Astrocyte (in vitro differentiated cells and primary cell): ENCODE data around the gene ZNF700. TPM values are rescaled to one million over a fixed set of nuclear protein-coding genes. Genes with fewer than 3 reads are reported as not detected.

ENCODE experiments used
- DNase-seq: peaks from one replicate; pipeline ENCODE4 v3.0.0-alpha.2; 2010; ENCODE audit warnings: low read depth
- FAIRE-seq: peaks from 2 replicates; lab custom pipeline; 2011; peaks lifted over from hg19 to GRCh38; lab: Jason Lieb, UNC
- H2AFZ ChIP-seq: 2 replicates; pipeline ENCODE4 v1.6.0; 2012; ENCODE audit warnings: low read depth, low read length, inconsistent platforms
- H3K27ac ChIP-seq: 2 replicates; pipeline ENCODE4 v1.5.1; 2011; ENCODE audit warnings: low read depth, low read length, inconsistent platforms
- H3K27me3 ChIP-seq: 2 replicates; pipeline ENCODE4 v1.6.0; 2011; ENCODE audit warnings: low read length, inconsistent platforms; ENCODE audit not compliant: insufficient read depth
- H3K36me3 ChIP-seq: 2 replicates; pipeline ENCODE4 v1.5.1; 2011; ENCODE audit warnings: low read length, inconsistent platforms; ENCODE audit not compliant: insufficient read depth
- H3K4me1 ChIP-seq: 2 replicates; pipeline ENCODE4 v1.5.1; 2011; ENCODE audit warnings: low read length, inconsistent platforms; ENCODE audit not compliant: insufficient read depth
- H3K4me2 ChIP-seq: 2 replicates; pipeline ENCODE4 v1.6.0; 2012; ENCODE audit warnings: low read length, inconsistent platforms
- H3K4me3 ChIP-seq: 2 replicates; pipeline ENCODE4 v1.5.1; 2011; ENCODE audit warnings: low read depth, mild to moderate bottlenecking, low read length, inconsistent platforms; ENCODE audit not compliant: insufficient read depth
- H3K79me2 ChIP-seq: 2 replicates; pipeline ENCODE4 v1.6.0; 2012; ENCODE audit warnings: mild to moderate bottlenecking, low read length, inconsistent platforms; ENCODE audit not compliant: insufficient read depth
- H3K9ac ChIP-seq: 2 replicates; pipeline ENCODE4 v1.6.0; 2012; ENCODE audit warnings: mild to moderate bottlenecking, low read length, inconsistent platforms
- H3K9me3 ChIP-seq: 2 replicates; pipeline ENCODE4 v1.5.1; 2012; ENCODE audit warnings: low read depth, mild to moderate bottlenecking, low read length, inconsistent platforms; ENCODE audit not compliant: insufficient read depth
- H4K20me1 ChIP-seq: 2 replicates; pipeline ENCODE4 v1.6.0; 2012; ENCODE audit warnings: low read length, inconsistent platforms; ENCODE audit not compliant: insufficient read depth
- H3K27ac Mint-ChIP-seq: one replicate; pipeline ENCODE4 v1.8.0; 2021; ENCODE audit warnings: mild to moderate bottlenecking, mixed read lengths; ENCODE audit not compliant: unreplicated experiment
- H3K27me3 Mint-ChIP-seq: one replicate; pipeline ENCODE4 v1.8.0; 2021; ENCODE audit warnings: low read depth, mixed read lengths; ENCODE audit not compliant: unreplicated experiment
- H3K36me3 Mint-ChIP-seq: one replicate; pipeline ENCODE4 v1.8.0; 2021; ENCODE audit warnings: low read depth, mixed read lengths; ENCODE audit not compliant: unreplicated experiment
- H3K4me1 Mint-ChIP-seq: one replicate; pipeline ENCODE4 v1.8.0; 2021; ENCODE audit warnings: low read depth, mixed read lengths; ENCODE audit not compliant: unreplicated experiment
- H3K4me3 Mint-ChIP-seq: one replicate; pipeline ENCODE4 v1.8.0; 2021; ENCODE audit warnings: mild to moderate bottlenecking, moderate library complexity, mixed read lengths; ENCODE audit not compliant: unreplicated experiment
- H3K9me3 Mint-ChIP-seq: one replicate; pipeline ENCODE4 v1.8.0; 2021; ENCODE audit warnings: mild to moderate bottlenecking, mixed read lengths; ENCODE audit not compliant: unreplicated experiment
- EZH2 ChIP-seq: IDR thresholded peaks from 2 replicates; pipeline ENCODE4 v1.6.1; 2012; ENCODE audit warnings: mild to moderate bottlenecking, low read length, inconsistent platforms; ENCODE audit not compliant: insufficient read depth
- total RNA-seq: library from RNA; stranded (reverse); gene quantifications from 2 replicates; pipeline ENCODE4 v1.2.1, GENCODE V29; 2021
- TF ChIP-seq, protein P1 (sequence below): IDR thresholded peaks from 2 replicates; pipeline ENCODE4 v1.5.1; 2011; ENCODE audit warnings: low read depth, mild to moderate bottlenecking, inconsistent platforms, low read length, moderate library complexity; ENCODE audit not compliant: insufficient read depth

ZNF700 gene
- total RNA-seq, 1 donor from 2014 or later = not detected

DNA sequence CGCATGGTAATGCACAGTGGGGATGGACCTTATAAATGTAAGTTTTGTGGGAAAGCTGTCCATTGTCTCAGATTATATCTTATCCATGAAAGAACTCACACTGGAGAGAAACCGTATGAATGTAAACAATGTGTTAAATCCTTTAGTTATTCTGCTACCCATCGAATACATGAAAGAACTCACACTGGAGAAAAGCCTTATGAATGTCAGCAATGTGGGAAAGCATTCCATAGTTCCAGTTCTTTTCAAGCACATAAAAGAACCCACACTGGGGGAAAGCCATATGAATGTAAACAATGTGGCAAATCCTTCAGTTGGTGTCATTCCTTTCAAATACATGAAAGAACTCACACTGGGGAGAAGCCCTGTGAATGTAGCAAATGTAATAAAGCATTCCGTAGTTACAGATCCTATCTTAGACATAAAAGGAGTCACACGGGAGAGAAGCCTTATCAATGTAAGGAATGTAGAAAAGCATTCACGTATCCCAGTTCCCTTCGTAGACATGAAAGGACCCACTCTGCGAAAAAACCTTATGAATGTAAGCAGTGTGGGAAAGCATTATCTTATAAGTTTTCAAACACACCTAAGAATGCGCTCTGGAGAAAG lies 53.7 kb downstream of the ZNF700 start:
- no peak for DNase-seq
- H4K20me1 ChIP-seq = no peaks in the 10 kb centered on the region
- peaks cover 29% of the 10 kb centered on the region for H3K9me3 Mint-ChIP-seq
- H3K4me3 ChIP-seq = no peak overlapping the region
- H3K4me1 ChIP-seq = no peaks in the 10 kb centered on the region
- H3K9me3 ChIP-seq = peaks cover 52% of the 10 kb centered on the region
- no peak for TF ChIP-seq EZH2
- TF ChIP-seq, protein P1, sequence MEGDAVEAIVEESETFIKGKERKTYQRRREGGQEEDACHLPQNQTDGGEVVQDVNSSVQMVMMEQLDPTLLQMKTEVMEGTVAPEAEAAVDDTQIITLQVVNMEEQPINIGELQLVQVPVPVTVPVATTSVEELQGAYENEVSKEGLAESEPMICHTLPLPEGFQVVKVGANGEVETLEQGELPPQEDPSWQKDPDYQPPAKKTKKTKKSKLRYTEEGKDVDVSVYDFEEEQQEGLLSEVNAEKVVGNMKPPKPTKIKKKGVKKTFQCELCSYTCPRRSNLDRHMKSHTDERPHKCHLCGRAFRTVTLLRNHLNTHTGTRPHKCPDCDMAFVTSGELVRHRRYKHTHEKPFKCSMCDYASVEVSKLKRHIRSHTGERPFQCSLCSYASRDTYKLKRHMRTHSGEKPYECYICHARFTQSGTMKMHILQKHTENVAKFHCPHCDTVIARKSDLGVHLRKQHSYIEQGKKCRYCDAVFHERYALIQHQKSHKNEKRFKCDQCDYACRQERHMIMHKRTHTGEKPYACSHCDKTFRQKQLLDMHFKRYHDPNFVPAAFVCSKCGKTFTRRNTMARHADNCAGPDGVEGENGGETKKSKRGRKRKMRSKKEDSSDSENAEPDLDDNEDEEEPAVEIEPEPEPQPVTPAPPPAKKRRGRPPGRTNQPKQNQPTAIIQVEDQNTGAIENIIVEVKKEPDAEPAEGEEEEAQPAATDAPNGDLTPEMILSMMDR = no peak
- no peak overlapping the region for H3K4me2 ChIP-seq
- FAIRE-seq = peak; percentile 20
- no peaks in the 10 kb centered on the region for H3K27me3 ChIP-seq
- no peaks in the 10 kb centered on the region for H3K79me2 ChIP-seq
- H3K27ac ChIP-seq = no peak overlapping the region
- no peaks in the 10 kb centered on the region for H3K27me3 Mint-ChIP-seq
- no peaks in the 10 kb centered on the region for H3K4me1 Mint-ChIP-seq
- H3K36me3 Mint-ChIP-seq = no peaks in the 10 kb centered on the region
- no peak overlapping the region for H3K9ac ChIP-seq
- H3K4me3 Mint-ChIP-seq = no peak overlapping the region
- no peak overlapping the region for H3K27ac Mint-ChIP-seq
- no peaks in the 10 kb centered on the region for H3K36me3 ChIP-seq
- no peak overlapping the region for H2AFZ ChIP-seq

DNA sequence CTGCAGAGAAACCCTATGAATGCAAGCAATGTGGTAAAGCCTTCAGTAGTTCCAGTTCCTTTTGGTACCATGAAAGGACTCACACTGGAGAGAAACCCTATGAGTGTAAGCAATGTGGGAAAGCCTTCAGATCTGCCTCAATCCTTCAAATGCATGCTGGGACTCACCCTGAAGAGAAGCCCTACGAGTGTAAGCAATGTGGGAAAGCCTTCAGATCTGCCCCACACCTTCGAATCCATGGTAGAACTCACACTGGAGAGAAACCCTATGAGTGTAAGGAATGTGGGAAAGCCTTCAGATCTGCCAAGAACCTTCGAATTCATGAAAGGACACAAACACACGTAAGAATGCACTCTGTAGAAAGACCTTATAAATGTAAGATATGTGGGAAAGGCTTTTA lies 54.6 kb downstream of the ZNF700 start:
- Histone ChIP-seq H3K36me3 (no peaks in the 10 kb centered on the region), H3K79me2 (no peaks in the 10 kb centered on the region), H3K4me3 (no peak overlapping the region), H3K4me1 (no peaks in the 10 kb centered on the region), H4K20me1 (no peaks in the 10 kb centered on the region), H3K27ac (no peak overlapping the region), H3K4me2 (no peak overlapping the region), H3K9ac (no peak overlapping the region), H2AFZ (no peak overlapping the region), H3K27me3 (no peaks in the 10 kb centered on the region), H3K9me3 (peaks cover 53% of the 10 kb centered on the region)
- Mint-ChIP-seq H3K4me1 (no peaks in the 10 kb centered on the region), H3K4me3 (no peak overlapping the region), H3K36me3 (no peaks in the 10 kb centered on the region), H3K9me3 (peaks cover 25% of the 10 kb centered on the region), H3K27ac (no peak overlapping the region), H3K27me3 (no peaks in the 10 kb centered on the region)
- FAIRE-seq (no peak), DNase-seq (no peak)
- no peak for TF ChIP-seq EZH2
- TF ChIP-seq, protein P1 = no peak

GRCh38 chr19:11982526-11982925 lies 57.6 kb downstream of the ZNF700 start:
- no peaks in the 10 kb centered on the region for H3K79me2 ChIP-seq
- H3K4me1 Mint-ChIP-seq = no peaks in the 10 kb centered on the region
- no peak overlapping the region for H2AFZ ChIP-seq
- FAIRE-seq (no peak), DNase-seq (no peak)
- no peak overlapping the region for H3K27ac Mint-ChIP-seq
- no peak overlapping the region for H3K27ac ChIP-seq
- peaks cover 47% of the 10 kb centered on the region for H3K9me3 ChIP-seq
- no peak overlapping the region for H3K4me3 Mint-ChIP-seq
- no peaks in the 10 kb centered on the region for H3K27me3 Mint-ChIP-seq
- no peaks in the 10 kb centered on the region for H3K4me1 ChIP-seq
- H4K20me1 ChIP-seq = no peaks in the 10 kb centered on the region
- H3K9ac ChIP-seq = no peak overlapping the region
- H3K4me2 ChIP-seq = no peak overlapping the region
- no peak overlapping the region for H3K4me3 ChIP-seq
- H3K9me3 Mint-ChIP-seq = peaks cover 19% of the 10 kb centered on the region
- no peak for TF ChIP-seq EZH2
- TF ChIP-seq, protein P1 = no peak
- H3K36me3 Mint-ChIP-seq = no peaks in the 10 kb centered on the region
- no peaks in the 10 kb centered on the region for H3K36me3 ChIP-seq
- no peaks in the 10 kb centered on the region for H3K27me3 ChIP-seq
